SK-N-SH treated with all-trans-retinoic acid at 6 μM for 48 hours (cell line): ENCODE results near the gene FBLL1.

ENCODE experiments used
- ISL1 ChIP-seq: fragments of 250-450 bp; sonication (Bioruptor Pico); IDR thresholded peaks from 2 replicates; pipeline ENCODE4 v2.1.2; 2022; ENCODE audit warnings: mild to moderate bottlenecking, moderate library complexity
- OSR1 ChIP-seq: fragments of 250-450 bp; sonication (Bioruptor Pico); IDR thresholded peaks from 2 replicates; pipeline ENCODE4 v1.8.0; 2022; ENCODE audit warnings: moderate library complexity, mild to moderate bottlenecking, inconsistent platforms
- TF ChIP-seq, protein P1 (sequence below): fragments of 250-450 bp; sonication (Bioruptor Pico); IDR thresholded peaks from 2 replicates; pipeline ENCODE4 v1.5.0; 2020; ENCODE audit warnings: mild to moderate bottlenecking, moderate library complexity

- TF ChIP-seq, protein P1, sequence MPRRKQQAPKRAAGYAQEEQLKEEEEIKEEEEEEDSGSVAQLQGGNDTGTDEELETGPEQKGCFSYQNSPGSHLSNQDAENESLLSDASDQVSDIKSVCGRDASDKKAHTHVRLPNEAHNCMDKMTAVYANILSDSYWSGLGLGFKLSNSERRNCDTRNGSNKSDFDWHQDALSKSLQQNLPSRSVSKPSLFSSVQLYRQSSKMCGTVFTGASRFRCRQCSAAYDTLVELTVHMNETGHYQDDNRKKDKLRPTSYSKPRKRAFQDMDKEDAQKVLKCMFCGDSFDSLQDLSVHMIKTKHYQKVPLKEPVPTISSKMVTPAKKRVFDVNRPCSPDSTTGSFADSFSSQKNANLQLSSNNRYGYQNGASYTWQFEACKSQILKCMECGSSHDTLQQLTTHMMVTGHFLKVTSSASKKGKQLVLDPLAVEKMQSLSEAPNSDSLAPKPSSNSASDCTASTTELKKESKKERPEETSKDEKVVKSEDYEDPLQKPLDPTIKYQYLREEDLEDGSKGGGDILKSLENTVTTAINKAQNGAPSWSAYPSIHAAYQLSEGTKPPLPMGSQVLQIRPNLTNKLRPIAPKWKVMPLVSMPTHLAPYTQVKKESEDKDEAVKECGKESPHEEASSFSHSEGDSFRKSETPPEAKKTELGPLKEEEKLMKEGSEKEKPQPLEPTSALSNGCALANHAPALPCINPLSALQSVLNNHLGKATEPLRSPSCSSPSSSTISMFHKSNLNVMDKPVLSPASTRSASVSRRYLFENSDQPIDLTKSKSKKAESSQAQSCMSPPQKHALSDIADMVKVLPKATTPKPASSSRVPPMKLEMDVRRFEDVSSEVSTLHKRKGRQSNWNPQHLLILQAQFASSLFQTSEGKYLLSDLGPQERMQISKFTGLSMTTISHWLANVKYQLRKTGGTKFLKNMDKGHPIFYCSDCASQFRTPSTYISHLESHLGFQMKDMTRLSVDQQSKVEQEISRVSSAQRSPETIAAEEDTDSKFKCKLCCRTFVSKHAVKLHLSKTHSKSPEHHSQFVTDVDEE (CRISPR knock-in tag), result 0 out of 2 replicates have a peak, but pooled peaks have one; percentile 16
- TF ChIP-seq OSR1 (CRISPR knock-in tag), result no peak
- no peak for TF ChIP-seq ISL1
Observed at GRCh38 chr5:168578538-168579487, 49.7 kb downstream of the FBLL1 start, which contains the start of gene PANK3.
